ENCODE results near the gene ADAMTS9. TPM values are rescaled to one million over a fixed set of nuclear protein-coding genes. Genes with fewer than 3 reads are reported as not detected.

ADAMTS9 gene
- total and polyA plus RNA-seq, 2 experiments from 2014 or later, result 60.5 to 168 TPM

- H3K9me3 ChIP-seq (ENCODE audit: low read depth), result no peaks in the 10 kb centered on the region
- H3K36me3 ChIP-seq, result no peaks in the 10 kb centered on the region
- no peak overlapping the region for H3K4me3 ChIP-seq
- H3K4me1 ChIP-seq (ENCODE audit: low read depth), result peaks cover 13% of the 10 kb centered on the region
- no peak for TF ChIP-seq CTCF (IDR thresholded peaks at IDR 0.05; ENCODE audit: low read depth, low read length)
- H3K27ac ChIP-seq, result peak overlapping the region; percentile 72
- no peaks in the 10 kb centered on the region for H3K27me3 ChIP-seq
- peak in 1 of 2 donors; percentile 15 for DNase-seq (ENCODE audit: low read depth in 1 of 2, low spot score in 1 of 2)
Measured at GRCh38 chr3:64728428-64728827, 40.6 kb upstream of the ADAMTS9 start.

DNA sequence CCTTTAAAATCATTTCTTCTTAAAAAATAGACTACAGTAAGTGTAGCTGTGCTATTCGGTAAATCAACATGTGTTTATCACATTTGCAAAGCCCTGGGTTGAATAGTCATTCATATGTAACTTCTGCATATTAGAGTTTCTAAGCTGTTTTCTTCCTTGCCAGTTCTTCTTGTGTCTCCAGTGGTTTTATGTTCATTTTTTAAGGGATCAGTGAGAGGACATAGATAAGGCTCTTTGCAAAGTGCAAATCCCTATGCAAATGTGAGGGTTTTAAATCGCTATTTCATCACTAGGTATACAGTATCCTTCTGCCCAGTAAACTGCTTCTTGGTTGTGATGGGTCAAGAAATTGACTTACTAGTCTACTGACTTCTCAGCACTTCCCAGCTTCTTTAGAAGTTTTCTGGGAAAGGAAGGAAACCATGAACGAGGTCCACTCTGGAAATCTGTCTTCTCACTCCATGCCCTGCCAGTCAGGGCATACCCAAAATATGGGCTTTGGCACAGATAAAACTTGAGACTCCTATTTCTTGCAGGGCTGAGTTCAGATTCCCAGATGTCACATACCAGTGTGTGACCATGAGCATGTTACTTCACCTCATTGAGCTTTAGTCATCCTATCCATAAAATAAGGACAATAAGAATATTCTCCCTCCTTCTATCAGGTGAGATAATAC, 38.8 kb upstream of the ADAMTS9 start:
- no peak for TF ChIP-seq CTCF (IDR thresholded peaks at IDR 0.05; ENCODE audit: low read depth, low read length)
- Histone ChIP-seq H3K27ac (no peak overlapping the region), H3K9me3 (ENCODE audit: low read depth) (no peaks in the 10 kb centered on the region), H3K4me1 (ENCODE audit: low read depth) (peaks cover 13% of the 10 kb centered on the region), H3K4me3 (no peak overlapping the region), H3K27me3 (no peaks in the 10 kb centered on the region), H3K36me3 (no peaks in the 10 kb centered on the region)
- DNase-seq (ENCODE audit: low read depth in 1 of 2, low spot score in 1 of 2), result no peak

- Histone ChIP-seq H3K27ac (no peak overlapping the region), H3K36me3 (no peaks in the 10 kb centered on the region), H3K27me3 (no peaks in the 10 kb centered on the region), H3K4me3 (no peak overlapping the region), H3K4me1 (ENCODE audit: low read depth) (peaks cover 3% of the 10 kb centered on the region), H3K9me3 (ENCODE audit: low read depth) (no peaks in the 10 kb centered on the region)
- no peak for DNase-seq (ENCODE audit: low read depth in 1 of 2, low spot score in 1 of 2)
- no peak for TF ChIP-seq CTCF (IDR thresholded peaks at IDR 0.05; ENCODE audit: low read depth, low read length)
Measured at GRCh38 chr3:64718976-64719375, 31.2 kb upstream of the ADAMTS9 start.

DNA sequence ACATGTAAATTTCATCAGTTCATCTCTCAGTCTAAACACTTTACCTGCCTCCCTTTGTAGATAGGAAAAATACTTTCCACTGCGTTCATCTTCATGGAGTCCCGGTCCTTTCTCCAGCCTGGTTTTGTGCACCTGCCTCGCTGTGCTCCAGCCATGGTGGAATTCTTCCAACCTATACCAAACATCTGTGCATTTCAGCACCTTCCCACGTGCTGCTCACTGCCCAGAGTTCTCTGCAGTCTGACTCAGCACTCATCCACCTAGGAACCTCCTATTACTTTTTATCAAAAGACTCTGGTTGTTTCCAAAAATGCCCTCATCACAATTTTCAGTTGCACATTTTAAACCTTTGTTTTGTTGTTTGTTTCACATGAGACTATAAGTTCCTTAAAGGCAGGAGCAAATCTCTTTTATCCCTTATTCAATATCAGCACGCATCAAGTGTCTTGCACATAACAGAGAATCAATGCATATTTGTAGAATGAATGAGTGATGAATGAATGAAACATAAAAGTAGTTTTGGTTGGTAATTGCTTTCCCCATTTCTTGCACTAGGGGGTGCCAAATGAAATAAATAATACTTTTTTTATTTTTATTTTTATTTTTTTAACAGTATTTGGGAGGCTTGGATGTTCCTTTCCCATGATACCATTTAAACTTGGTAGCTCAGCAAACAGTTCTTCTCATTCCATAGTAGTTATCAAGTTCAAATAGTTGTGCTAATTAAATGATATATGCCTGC, 30.2 kb upstream of the ADAMTS9 start:
- H3K4me3 ChIP-seq, result no peak overlapping the region
- peak in 1 of 2 donors; percentile 21 for DNase-seq (ENCODE audit: low read depth in 1 of 2, low spot score in 1 of 2)
- H3K27ac ChIP-seq, result no peak overlapping the region
- H3K27me3 ChIP-seq, result no peaks in the 10 kb centered on the region
- H3K36me3 ChIP-seq, result no peaks in the 10 kb centered on the region
- peaks cover 3% of the 10 kb centered on the region for H3K4me1 ChIP-seq (ENCODE audit: low read depth)
- peak; percentile 57 for TF ChIP-seq CTCF (IDR thresholded peaks at IDR 0.05; ENCODE audit: low read depth, low read length)
- H3K9me3 ChIP-seq (ENCODE audit: low read depth), result no peaks in the 10 kb centered on the region

GRCh38 chr3:64717411-64717810, 29.6 kb upstream of the ADAMTS9 start:
- H3K27ac ChIP-seq, result no peak overlapping the region
- H3K27me3 ChIP-seq, result no peaks in the 10 kb centered on the region
- no peak overlapping the region for H3K4me3 ChIP-seq
- H3K9me3 ChIP-seq (ENCODE audit: low read depth), result no peaks in the 10 kb centered on the region
- TF ChIP-seq CTCF (IDR thresholded peaks at IDR 0.05; ENCODE audit: low read depth, low read length), result no peak
- peaks cover 3% of the 10 kb centered on the region for H3K4me1 ChIP-seq (ENCODE audit: low read depth)
- DNase-seq (ENCODE audit: low read depth in 1 of 2, low spot score in 1 of 2), result no peak
- no peaks in the 10 kb centered on the region for H3K36me3 ChIP-seq

All from cardiac muscle cell (in vitro differentiated cells and primary cell).